SH-SY5Y (cell line): ENCODE measurements around the gene ATP12A.

Experiments
- GATA2 ChIP-seq: IDR thresholded peaks from 2 replicates; pipeline ENCODE4 v1.6.1; 2011; ENCODE audit warnings: mild to moderate bottlenecking, low read depth, low read length
- GATA3 ChIP-seq: IDR thresholded peaks from 2 replicates; pipeline ENCODE4 v1.6.1; 2011; ENCODE audit warnings: low read depth, mild to moderate bottlenecking, low read length, moderate library complexity

GRCh38 chr13:24745516-24745860 is 65.3 kb downstream of the ATP12A start:
- TF ChIP-seq GATA3: no peak
- no peak for TF ChIP-seq GATA2
